ENCODE measurements around the gene USP6NL.

Gene USP6NL

GRCh38 chr10:11551104-11551503 is 60.3 kb downstream of the USP6NL start:
- no peak for DNase-seq (ENCODE audit: extremely low spot score)
- ChIA-PET CTCF (interaction anchor here (1.4 to 1.7 kb wide), 2 partner anchors 8 to 10 kb away, joined by 3 to 5 read pairs; no protein-coding TSS in a partner anchor), POLR2A (no interaction called here)
- TF ChIP-seq, protein P1, sequence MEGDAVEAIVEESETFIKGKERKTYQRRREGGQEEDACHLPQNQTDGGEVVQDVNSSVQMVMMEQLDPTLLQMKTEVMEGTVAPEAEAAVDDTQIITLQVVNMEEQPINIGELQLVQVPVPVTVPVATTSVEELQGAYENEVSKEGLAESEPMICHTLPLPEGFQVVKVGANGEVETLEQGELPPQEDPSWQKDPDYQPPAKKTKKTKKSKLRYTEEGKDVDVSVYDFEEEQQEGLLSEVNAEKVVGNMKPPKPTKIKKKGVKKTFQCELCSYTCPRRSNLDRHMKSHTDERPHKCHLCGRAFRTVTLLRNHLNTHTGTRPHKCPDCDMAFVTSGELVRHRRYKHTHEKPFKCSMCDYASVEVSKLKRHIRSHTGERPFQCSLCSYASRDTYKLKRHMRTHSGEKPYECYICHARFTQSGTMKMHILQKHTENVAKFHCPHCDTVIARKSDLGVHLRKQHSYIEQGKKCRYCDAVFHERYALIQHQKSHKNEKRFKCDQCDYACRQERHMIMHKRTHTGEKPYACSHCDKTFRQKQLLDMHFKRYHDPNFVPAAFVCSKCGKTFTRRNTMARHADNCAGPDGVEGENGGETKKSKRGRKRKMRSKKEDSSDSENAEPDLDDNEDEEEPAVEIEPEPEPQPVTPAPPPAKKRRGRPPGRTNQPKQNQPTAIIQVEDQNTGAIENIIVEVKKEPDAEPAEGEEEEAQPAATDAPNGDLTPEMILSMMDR (IDR thresholded peaks at IDR 0.05; ENCODE audit: control extremely low read depth, extremely low read depth, low read depth, missing control alignments), result no peak

GRCh38 chr10:11548768-11549099 is 62.7 kb downstream of the USP6NL start:
- CTCF ChIA-PET, result interaction anchor here (1.2 to 1.7 kb wide), 3 partner anchors 9 to 115 kb away, joined by 3 to 5 read pairs (median 4); no protein-coding TSS in a partner anchor
- DNase-seq (ENCODE audit: extremely low spot score), result no peak
- TF ChIP-seq, protein P1 (IDR thresholded peaks at IDR 0.05; ENCODE audit: control extremely low read depth, extremely low read depth, low read depth, missing control alignments), result no peak
- POLR2A ChIA-PET, result interaction anchor here (0.6 kb wide), 1 partner anchor 507 kb away, joined by 4 read pairs; no protein-coding TSS in a partner anchor

DNA sequence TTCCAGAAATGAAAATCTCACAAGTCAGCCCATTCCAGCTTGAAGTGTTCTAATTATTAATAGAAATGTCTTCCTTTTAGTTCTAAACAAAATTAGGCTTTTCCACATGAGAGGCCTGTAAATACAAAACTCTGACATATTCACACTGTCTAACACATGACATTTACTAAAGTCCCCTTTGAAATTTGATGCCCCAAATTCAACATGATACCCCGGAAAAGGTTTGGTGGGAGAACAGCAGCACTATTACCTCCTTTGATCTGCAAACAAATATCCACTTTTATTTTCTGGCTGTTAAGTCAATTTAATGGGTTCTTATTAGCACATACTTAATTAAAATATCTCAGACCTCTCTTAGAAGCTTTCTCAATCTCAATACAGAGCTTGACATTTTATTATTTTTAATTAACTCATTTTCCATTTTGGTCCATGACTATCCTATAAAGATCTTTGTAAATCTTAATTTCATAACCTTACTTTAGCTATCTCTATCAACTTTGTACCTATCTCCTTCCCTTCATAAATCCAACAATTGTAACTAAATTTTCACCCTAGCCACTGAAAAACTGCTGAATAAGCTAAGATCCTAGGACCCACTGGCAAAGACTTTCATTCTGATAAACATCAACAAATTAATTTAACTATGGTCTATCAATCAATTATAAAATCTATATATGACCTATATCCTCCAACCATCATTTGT is 63.2 kb downstream of the USP6NL start:
- TF ChIP-seq, protein P1 (IDR thresholded peaks at IDR 0.05; ENCODE audit: control extremely low read depth, extremely low read depth, low read depth, missing control alignments), result no peak
- no peak for DNase-seq (ENCODE audit: extremely low spot score)
- ChIA-PET CTCF (interaction anchor here (1.2 to 1.7 kb wide), 3 partner anchors 9 to 116 kb away, joined by 3 to 5 read pairs (median 4); no protein-coding TSS in a partner anchor), POLR2A (interaction anchor here (0.6 kb wide), 1 partner anchor 507 kb away, joined by 4 read pairs; no protein-coding TSS in a partner anchor)

DNA sequence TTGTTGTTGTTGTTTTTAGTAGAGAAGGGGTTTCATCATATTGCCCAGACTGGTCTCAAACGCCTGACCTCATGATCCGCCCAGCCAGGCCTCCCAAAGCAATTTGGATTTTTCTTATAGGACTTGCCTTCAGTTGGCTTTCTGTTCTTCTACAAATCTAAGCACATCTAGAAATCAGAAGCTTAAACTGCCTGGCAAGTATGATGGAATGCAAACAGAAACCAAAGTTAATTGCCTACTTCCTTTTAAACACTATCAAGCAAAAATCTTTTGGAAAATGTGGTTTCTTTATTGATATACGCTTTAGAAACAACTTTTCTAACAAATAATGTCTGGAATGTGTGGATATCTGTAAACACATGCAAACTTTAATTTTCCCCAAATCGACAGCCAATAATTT is 64.9 kb downstream of the USP6NL start:
- TF ChIP-seq, protein P1 (IDR thresholded peaks at IDR 0.05; ENCODE audit: control extremely low read depth, extremely low read depth, low read depth, missing control alignments), result no peak

DNA sequence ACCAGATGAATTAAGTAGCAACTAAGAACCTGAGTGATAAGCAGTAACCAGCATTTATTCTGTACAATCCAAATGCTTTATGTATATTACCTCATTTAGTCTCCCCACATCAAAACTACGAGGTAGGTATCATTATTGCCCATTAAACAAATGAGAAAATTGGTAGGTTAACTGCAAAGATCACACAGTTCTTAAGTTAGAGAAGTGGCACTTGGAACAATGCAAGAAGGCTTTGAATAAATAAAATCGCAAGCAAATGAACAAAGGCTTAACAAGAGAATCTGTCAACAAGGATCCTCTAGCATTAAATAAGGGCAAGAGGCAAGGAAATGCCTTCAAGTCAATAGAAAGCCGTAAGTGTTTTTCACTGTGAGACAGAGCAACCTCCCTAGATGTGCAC is 70.2 kb downstream of the USP6NL start:
- CTCF ChIA-PET, result no interaction called here
- POLR2A ChIA-PET, result no interaction called here

More for the DNA sequence above, 64.9 kb downstream of the USP6NL start:
- POLR2A ChIA-PET, result no interaction called here
- no peak for DNase-seq (ENCODE audit: extremely low spot score)
- CTCF ChIA-PET, result interaction anchor here (1.3 kb wide), 1 partner anchor 13 kb away, joined by 5 read pairs; no protein-coding TSS in a partner anchor

GRCh38 chr10:11539191-11539868 is 72.1 kb downstream of the USP6NL start:
- CTCF ChIA-PET, result interaction anchor here (1.6 to 2.0 kb wide), 4 partner anchors 9 to 218 kb away, joined by 3 to 5 read pairs (median 5); no protein-coding TSS in a partner anchor
- TF ChIP-seq, protein P1 (IDR thresholded peaks at IDR 0.05; ENCODE audit: control extremely low read depth, extremely low read depth, low read depth, missing control alignments), result no peak
- POLR2A ChIA-PET, result no interaction called here
- DNase-seq (ENCODE audit: extremely low spot score), result no peak

More for the DNA sequence above, 70.2 kb downstream of the USP6NL start:
- DNase-seq (ENCODE audit: extremely low spot score), result no peak
- TF ChIP-seq, protein P1 (IDR thresholded peaks at IDR 0.05; ENCODE audit: control extremely low read depth, extremely low read depth, low read depth, missing control alignments), result no peak

Data from GM10248 (cell line).